Embryonic facial prominence (tissue), 1 donor: ENCODE data around the gene LZTS2.
"Not testable (repeated sequence)": the region's sequence is repeated elsewhere in the genome, so short reads cannot be mapped to it uniquely, and the experiment has no call there.

Experiments used
- DNase-seq: peaks from one replicate; pipeline ENCODE4 v3.0.0-alpha.2; 2016; ENCODE audit errors: extremely low spot score

Gene LZTS2

DNA sequence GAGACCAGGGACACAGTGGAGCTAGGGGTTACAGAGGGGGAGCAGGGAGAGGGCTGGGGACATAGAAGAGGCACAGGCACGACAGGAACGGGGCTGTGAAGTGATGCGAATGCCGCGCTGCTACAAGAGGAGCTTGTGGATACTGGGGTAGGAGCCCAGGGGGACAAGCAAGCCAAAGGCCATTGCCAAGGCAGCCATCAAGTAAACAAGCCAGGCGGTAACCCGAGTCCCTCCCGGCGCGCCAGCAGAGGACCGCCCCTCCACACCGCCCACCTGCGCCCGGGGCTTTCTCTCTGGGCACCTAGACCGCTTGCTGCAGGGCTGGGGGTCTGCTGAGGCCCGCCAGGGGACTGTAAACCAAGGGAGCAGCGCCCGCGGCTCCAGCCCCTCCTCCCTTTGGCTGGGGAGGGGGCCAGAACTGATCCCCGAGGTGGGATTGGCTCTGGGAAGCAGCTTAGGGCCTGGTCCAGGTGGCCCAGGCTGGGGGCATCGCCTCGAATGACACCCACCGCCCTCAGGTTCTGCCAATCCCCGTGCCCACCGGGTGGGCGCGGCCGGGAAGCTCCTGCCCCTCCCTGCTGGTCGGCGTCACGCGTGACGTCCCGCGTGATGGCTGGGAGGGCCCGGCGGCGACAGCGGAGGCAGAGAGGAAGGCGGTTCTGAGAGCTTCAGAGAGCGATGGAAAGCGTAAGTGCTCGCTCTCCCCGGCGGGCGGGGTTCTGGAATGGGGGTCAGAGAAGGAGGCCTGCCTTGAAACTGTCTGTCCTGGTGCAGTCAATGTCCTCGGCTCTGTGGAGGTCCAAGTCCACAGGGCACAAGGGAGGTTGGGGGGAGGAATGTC, 32.4 kb downstream of the LZTS2 start:
- peak; percentile 66 for DNase-seq

GRCh38 chr10:101032637-101033224, 33.1 kb downstream of the LZTS2 start:
- DNase-seq, result no peak

- DNase-seq, result no peak
Observed at GRCh38 chr10:101033276-101033675, 33.7 kb downstream of the LZTS2 start.

DNA sequence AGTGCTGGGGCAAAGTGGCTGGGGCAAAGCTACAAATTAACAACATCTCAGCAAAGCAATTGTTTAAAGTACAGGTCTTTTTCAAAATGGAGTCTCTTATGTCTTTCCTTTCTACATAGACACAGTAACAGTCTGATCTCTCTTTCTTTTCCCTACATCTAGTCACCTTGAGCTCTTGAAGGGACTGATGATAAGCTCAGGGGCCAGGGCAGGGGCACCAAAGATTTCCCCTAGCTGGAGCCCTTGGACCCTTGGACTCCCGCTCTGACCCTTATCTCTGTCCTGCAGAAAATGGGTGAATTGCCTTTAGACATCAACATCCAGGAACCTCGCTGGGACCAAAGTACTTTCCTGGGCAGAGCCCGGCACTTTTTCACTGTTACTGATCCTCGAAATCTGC, 34.8 kb downstream of the LZTS2 start:
- DNase-seq, result not testable (repeated sequence)

DNA sequence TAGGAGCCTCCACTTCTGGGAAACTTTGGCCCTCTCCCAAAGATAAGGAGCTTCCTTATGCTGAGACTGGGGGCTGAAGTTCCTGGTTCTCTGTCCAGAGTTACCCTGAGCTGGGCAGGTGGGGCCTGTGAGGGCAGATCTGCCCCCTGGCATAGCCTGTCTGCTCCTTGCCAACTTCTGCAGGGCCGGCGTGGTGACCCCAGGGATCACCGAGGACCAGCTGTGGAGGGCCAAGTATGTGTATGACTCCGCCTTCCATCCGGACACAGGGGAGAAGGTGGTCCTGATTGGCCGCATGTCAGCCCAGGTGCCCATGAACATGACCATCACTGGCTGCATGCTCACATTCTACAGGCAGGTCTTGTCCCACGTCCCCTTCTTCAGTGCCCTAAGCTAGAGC, 35.7 kb downstream of the LZTS2 start:
- DNase-seq, result no peak

- no peak for DNase-seq
Observed at GRCh38 chr10:101035916-101036702, 36.5 kb downstream of the LZTS2 start.

GRCh38 chr10:101036726-101037125, 37.1 kb downstream of the LZTS2 start:
- no peak for DNase-seq

DNA sequence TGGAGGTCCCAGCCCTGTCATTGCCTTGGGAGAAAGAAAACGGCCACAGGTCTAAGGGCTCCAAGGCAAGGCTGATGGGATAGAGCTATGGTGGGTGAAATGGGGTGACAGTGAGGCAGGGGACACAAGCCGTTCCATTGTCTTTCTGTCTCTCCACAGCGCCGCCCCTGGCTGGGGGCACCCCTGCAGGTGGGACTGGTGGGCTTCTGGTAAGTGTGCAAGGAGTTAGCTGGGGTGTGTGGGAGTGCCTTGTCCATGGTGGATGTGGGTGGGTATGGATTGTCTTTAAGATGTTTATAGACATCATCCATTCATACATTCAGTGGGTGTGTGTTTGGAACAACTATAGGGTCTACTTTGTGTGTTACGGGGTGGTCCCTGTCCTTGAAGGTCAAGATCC, 38.9 kb downstream of the LZTS2 start:
- no peak for DNase-seq

GRCh38 chr10:101040061-101040460, 40.5 kb downstream of the LZTS2 start:
- no peak for DNase-seq

GRCh38 chr10:101040851-101041250, 41.2 kb downstream of the LZTS2 start:
- DNase-seq, result no peak

DNA sequence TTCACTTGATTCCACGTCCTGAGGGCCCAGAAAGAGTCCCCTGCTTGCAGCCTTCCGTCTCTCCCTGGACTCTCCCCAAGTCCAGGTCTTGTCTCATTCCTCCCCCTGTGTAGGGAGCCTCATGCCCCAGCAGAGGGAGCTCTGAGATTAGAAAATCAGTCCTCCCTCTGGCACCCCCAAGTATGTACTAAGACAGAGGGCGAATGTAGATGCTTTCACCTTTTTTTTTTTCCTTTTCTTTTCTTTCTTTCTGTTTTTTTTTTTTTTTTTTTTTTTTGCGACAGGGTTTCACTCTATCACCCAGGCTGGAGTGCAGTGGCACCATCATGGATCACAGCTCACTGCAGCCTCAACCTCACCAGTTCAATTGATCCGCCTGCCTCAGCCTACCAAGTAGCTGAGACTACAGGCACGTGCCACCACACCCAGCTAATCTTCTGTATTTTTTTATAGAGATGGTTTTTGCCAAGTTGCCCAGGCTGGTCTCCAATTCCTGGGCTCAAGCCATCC, 41.7 kb downstream of the LZTS2 start:
- DNase-seq, result no peak

DNA sequence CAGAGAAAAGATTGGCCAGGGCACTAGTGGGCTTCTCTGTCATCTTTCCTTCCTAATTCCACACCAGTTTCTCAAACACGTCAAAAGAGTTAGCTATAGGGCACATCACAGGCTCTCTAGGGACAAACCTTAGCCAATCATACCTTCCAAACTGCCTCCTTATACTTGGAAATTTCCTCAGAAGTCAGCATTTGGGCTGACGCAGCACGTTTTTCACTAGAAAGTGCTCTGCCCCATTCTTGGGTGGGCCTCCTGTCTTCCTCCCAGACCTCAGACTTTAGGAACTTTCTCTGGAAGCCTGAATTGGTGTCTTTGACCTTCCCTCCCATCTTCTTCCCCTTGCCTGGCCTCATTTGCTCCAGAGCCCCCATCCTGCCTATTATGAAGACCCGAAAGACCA, 42.5 kb downstream of the LZTS2 start:
- no peak for DNase-seq

DNA sequence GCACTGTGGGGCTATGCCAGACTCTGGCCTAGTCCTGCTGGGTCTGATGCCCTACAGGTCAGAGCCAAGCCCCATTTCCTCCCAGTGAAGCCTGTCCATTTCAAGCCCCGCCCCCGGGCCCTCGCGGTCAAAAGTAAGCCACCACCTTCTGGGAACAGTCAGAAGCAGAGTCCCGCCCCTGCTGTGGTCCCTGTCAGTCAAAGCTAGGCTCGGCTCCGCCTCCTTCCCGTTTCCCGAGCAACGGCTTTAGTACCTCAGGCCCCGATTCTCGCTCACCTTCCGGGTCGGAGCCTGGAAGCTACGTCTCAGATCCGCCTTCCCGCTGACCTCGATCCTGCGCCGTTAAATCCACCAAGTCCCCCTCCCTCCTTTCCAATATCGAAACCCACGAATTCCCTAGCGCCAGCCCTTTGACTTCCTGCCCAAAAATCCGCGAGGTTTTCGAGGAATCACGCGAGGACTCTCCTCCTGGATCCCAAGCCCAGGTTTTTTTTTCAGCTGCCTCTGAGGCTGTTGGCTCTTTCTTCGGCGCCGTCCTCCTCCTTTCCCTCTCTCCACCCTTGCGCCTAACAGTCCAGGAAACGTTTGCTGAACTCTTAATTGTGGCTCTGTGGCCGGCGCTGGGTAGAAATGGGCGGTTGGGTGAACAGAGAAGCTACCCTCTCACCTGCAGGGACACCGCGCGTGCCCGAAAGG, 43.2 kb downstream of the LZTS2 start:
- peak; percentile 75 for DNase-seq

DNA sequence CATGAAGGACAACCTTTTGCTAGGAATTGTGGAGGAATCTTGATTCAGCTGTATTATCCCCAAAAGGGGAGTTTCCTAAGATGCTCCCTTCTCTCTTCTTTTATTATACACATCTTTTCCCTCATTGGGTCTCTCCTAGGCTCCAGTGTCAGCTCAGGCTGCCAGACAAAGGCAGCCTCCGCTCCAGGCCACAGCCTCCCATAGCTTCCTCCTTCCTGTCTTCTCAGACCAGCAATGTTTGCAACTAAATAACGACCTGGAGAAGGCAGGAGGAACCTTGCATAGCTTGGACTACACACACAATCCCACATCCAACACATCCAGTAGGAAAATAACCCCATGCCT, 43.7 kb downstream of the LZTS2 start:
- DNase-seq, result no peak

GRCh38 chr10:101044117-101044516, 44.5 kb downstream of the LZTS2 start:
- no peak for DNase-seq

GRCh38 chr10:101046332-101047238, 47.0 kb downstream of the LZTS2 start:
- DNase-seq, result no peak

- no peak for DNase-seq
Observed at GRCh38 chr10:101047268-101047667, 47.7 kb downstream of the LZTS2 start.

DNA sequence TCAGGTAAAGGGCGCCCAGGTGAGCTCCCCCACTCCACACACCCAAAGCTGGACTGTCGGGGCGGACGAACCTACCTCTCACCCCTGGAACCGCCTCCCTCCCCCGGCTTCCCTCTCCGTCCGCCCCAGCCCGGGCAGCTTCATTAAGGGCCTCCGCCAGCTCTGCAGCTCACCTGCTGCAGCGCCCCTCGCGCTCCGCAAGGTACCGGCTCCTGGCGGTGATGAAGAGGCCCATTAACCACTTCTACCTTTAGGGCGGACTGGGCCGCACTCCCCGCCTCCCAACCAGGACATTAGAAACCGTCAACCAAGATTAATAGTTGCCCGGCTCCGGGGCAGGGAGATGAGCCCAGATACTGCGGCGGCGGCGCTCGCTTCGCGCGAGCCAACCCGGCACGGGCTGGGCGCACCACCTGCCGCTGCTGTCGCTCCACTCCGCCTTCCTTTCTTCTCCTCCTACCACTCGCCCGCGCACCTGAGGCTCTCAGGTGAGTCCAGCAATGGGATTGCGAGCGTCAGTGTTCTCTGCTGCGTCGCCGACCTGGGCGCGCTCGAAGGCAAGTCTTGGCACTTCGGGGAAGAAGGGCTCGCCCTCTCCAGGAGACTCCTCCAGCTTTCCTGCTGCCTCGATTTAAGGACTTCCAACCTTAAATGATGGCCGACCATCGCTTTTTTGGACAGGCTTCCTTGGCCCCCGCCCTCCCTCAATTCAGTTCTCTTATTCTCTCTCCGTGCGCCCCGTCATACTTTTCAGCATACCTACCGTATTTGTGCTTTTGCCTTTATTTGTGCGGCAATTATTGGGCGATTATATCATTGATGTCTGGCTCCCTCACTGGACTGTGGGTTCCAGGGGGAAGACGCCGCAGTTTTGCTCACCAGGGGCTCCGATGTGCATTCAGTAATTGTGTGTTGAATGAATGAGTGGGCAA, 48.6 kb downstream of the LZTS2 start:
- no peak for DNase-seq

DNA sequence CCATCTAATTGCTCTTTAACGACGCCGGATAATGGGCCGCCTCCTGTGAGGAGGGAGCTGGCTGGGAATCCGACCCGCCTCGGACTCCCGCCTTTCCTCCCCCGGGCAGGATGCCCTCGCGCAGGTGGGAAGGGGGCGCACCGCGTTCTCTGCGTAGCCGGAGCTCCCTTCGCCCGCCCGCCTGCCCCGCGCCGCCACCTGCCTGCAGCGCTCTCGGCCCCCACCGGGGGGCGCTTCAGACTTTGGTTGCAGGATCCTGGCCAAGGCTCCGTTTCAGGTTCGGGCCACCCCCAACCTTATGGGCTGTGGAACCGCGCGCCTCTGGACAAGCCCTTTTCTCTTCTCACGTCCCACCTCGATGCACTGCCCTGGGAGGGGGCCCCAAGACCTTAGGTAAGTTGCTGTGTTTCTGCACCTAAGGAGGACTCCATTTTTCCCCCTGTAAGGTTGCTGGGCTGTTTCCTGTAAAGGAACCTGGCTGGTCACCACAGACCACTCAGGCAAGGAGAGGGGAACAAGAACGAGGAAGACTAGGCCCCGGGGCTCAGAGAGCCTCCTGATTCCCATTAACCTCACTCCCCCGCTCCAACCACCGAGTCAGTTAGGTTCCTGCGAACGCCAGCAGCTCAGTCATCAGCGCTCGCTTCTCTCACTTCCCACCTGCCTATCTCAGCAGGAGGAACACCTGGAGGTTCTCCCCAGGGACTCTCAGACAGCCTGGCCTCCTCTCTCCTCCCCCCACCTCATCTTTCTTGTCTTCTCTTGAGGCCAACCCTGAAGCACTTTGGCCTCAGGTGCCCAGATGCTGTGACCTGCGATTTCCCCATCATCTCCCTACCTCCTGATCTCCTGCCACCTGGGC, 50.8 kb downstream of the LZTS2 start:
- no peak for DNase-seq
